Limb (tissue), 2 donors: Measurements from ENCODE around the gene PLXNA4.

ENCODE experiments used
- DNase-seq, 2 donors: peaks; one replicate each; pipeline ENCODE4 v3.0.0-alpha.2; 2016; ENCODE audit errors: extremely low spot score in 2 of 2

Gene PLXNA4

GRCh38 chr7:132438926-132439325 lies 137.3 kb downstream of the PLXNA4 start:
- DNase-seq: no peak

- DNase-seq: no peak
Measured at GRCh38 chr7:132437730-132438129, 138.5 kb downstream of the PLXNA4 start.

- no peak for DNase-seq
Measured at GRCh38 chr7:132436121-132436520, 140.1 kb downstream of the PLXNA4 start.

GRCh38 chr7:132435016-132435990 lies 141.0 kb downstream of the PLXNA4 start:
- peak in 1 of 2 donors; percentile 60 for DNase-seq

GRCh38 chr7:132434041-132434440 lies 142.2 kb downstream of the PLXNA4 start:
- DNase-seq: no peak

GRCh38 chr7:132433301-132433700 lies 143.0 kb downstream of the PLXNA4 start:
- no peak for DNase-seq

- DNase-seq: peak in 1 of 2 donors; percentile 46
Measured at GRCh38 chr7:132430861-132431822, 145.1 kb downstream of the PLXNA4 start.

- no peak for DNase-seq
Measured at GRCh38 chr7:132430041-132430855, 146.0 kb downstream of the PLXNA4 start.

- no peak for DNase-seq
Measured at GRCh38 chr7:132429181-132429580, 147.1 kb downstream of the PLXNA4 start.

GRCh38 chr7:132428247-132428919 lies 147.9 kb downstream of the PLXNA4 start:
- DNase-seq: no peak

GRCh38 chr7:132425942-132426341 lies 150.3 kb downstream of the PLXNA4 start:
- DNase-seq: no peak

GRCh38 chr7:132424821-132425724 lies 151.2 kb downstream of the PLXNA4 start:
- DNase-seq: peak in 1 of 2 donors; percentile 40

GRCh38 chr7:132424277-132424676 lies 152.0 kb downstream of the PLXNA4 start:
- DNase-seq: no peak

GRCh38 chr7:132423594-132424200 lies 152.6 kb downstream of the PLXNA4 start:
- DNase-seq: no peak

GRCh38 chr7:132422502-132423111 lies 153.7 kb downstream of the PLXNA4 start:
- no peak for DNase-seq

- DNase-seq: no peak
Measured at GRCh38 chr7:132420527-132420926, 155.7 kb downstream of the PLXNA4 start.

- DNase-seq: no peak
Measured at GRCh38 chr7:132419542-132419941, 156.7 kb downstream of the PLXNA4 start.

- no peak for DNase-seq
Measured at GRCh38 chr7:132418840-132419239, 157.4 kb downstream of the PLXNA4 start.
